ENCODE data around the gene ORMDL1. TPM values are rescaled to one million over a fixed set of nuclear protein-coding genes. Genes with fewer than 3 reads are reported as not detected.
A peak's percentile ranks its signal among the peaks of the same experiment; 100 is the strongest.

Gene ORMDL1
- total and polyA plus RNA-seq, 2 of the 13 experiments (the other 11 are each of a cell fraction or from before 2014, with no cell fraction given), result 67.5 to 160 TPM

- TF ChIP-seq ZBTB49 (CRISPR knock-in tag; IDR thresholded peaks at IDR 0.05; ENCODE audit: borderline replicate concordance), result no peak
- no peak for TF ChIP-seq BCLAF1 (IDR thresholded peaks at IDR 0.05)
- TF ChIP-seq NR1H2 (CRISPR knock-in tag; IDR thresholded peaks at IDR 0.05; ENCODE audit: borderline replicate concordance, low read depth), result no peak
- TF ChIP-seq SP1 (IDR thresholded peaks at IDR 0.05), result no peak
- TF ChIP-seq SP1 (CRISPR knock-in tag; IDR thresholded peaks at IDR 0.05), result no peak; the same call in 1 of the 2 replicates
- no peak for TF ChIP-seq GPN1 (CRISPR knock-in tag; IDR thresholded peaks at IDR 0.05; ENCODE audit: borderline replicate concordance)
- TF ChIP-seq ZBTB7B (CRISPR knock-in tag; IDR thresholded peaks at IDR 0.05), result peak; percentile 73
- TF ChIP-seq RBAK (CRISPR knock-in tag; IDR thresholded peaks at IDR 0.05), result no peak
- TF ChIP-seq SRSF9 (IDR thresholded peaks at IDR 0.05; ENCODE audit: borderline replicate concordance, insufficient read depth, low read depth, low read length, poor library complexity, severe bottlenecking), result no peak
- TF ChIP-seq ZNF850 (CRISPR knock-in tag; conservative IDR thresholded peaks at IDR 0.05), result no peak
- no peak; the same call in 1 of the 2 replicates for TF ChIP-seq MTF2 (CRISPR knock-in tag; IDR thresholded peaks at IDR 0.05; ENCODE audit: borderline replicate concordance)
- TF ChIP-seq KLF11 (CRISPR knock-in tag; IDR thresholded peaks at IDR 0.05), result peak; percentile 64; the same call in 1 of the 2 replicates
- TF ChIP-seq ZNF713 (CRISPR knock-in tag; IDR thresholded peaks at IDR 0.05), result no peak
- TF ChIP-seq HDAC1 (CRISPR knock-in tag; IDR thresholded peaks at IDR 0.05), result peak; percentile 69; the same call in 1 of the 2 replicates
- peak; percentile 63 for TF ChIP-seq CBFB (CRISPR knock-in tag; IDR thresholded peaks at IDR 0.05)
- no peak for TF ChIP-seq RARG (CRISPR knock-in tag; IDR thresholded peaks at IDR 0.05; ENCODE audit: low read depth)
- peak; percentile 87; the same call in 1 of the 2 replicates for TF ChIP-seq ZNF761 (CRISPR knock-in tag; conservative IDR thresholded peaks at IDR 0.05)
- peak; percentile 68; the same call in 1 of the 2 replicates for TF ChIP-seq WIZ (CRISPR knock-in tag; IDR thresholded peaks at IDR 0.05)
- no peak for TF ChIP-seq PCBP2 (optimal IDR thresholded peaks at IDR 0.05; ENCODE audit: low read depth, low read length, poor library complexity, severe bottlenecking)
- no peak for TF ChIP-seq ZNF234 (CRISPR knock-in tag; conservative IDR thresholded peaks at IDR 0.05)
- TF ChIP-seq CREBL2 (CRISPR knock-in tag; IDR thresholded peaks at IDR 0.05; ENCODE audit: borderline replicate concordance), result peak; percentile 33; the same call in 1 of the 2 replicates
- TF ChIP-seq ETS1 (CRISPR knock-in tag; IDR thresholded peaks at IDR 0.05), result no peak
- no peak for TF ChIP-seq MED13 (CRISPR knock-in tag; IDR thresholded peaks at IDR 0.05)
- peak; percentile 94 for TF ChIP-seq ZBTB38 (CRISPR knock-in tag; IDR thresholded peaks at IDR 0.05)
Observed at GRCh38 chr2:189762551-189763298, 21.4 kb downstream of the ORMDL1 start, which contains the start of gene OSGEPL1 (continued).
